Measurements from ENCODE around the gene ALK. TPM values are rescaled to one million over a fixed set of nuclear protein-coding genes. Genes with fewer than 3 reads are reported as not detected.

ALK gene
- total RNA-seq, 2 experiments from 2014 or later = not detected

GRCh38 chr2:29367986-29368658 is 553.3 kb downstream of the ALK start:
- Mint-ChIP-seq H3K9me3 (no peaks in the 10 kb centered on the region), H3K27ac (no peak overlapping the region), H3K4me3 (no peak overlapping the region), H3K36me3 (no peaks in the 10 kb centered on the region), H3K27me3 (peaks cover 19% of the 10 kb centered on the region), H3K4me1 (no peaks in the 10 kb centered on the region)
- DNase-seq = no peak
- POLR2A ChIA-PET = no interaction called here
- no peak for ATAC-seq (ENCODE audit: low read depth)

GRCh38 chr2:29363111-29363510 is 558.3 kb downstream of the ALK start:
- H3K36me3 Mint-ChIP-seq = no peaks in the 10 kb centered on the region
- no peak for ATAC-seq (ENCODE audit: low read depth)
- H3K27ac Mint-ChIP-seq = no peak overlapping the region
- H3K4me3 Mint-ChIP-seq = no peak overlapping the region
- DNase-seq = no peak
- no peaks in the 10 kb centered on the region for H3K9me3 Mint-ChIP-seq
- H3K27me3 Mint-ChIP-seq = peaks cover 16% of the 10 kb centered on the region
- peaks cover 1% of the 10 kb centered on the region for H3K4me1 Mint-ChIP-seq
- POLR2A ChIA-PET = no interaction called here

- DNase-seq = no peak
- Mint-ChIP-seq H3K9me3 (no peaks in the 10 kb centered on the region), H3K27me3 (peaks cover 10% of the 10 kb centered on the region), H3K36me3 (no peaks in the 10 kb centered on the region), H3K4me3 (no peak overlapping the region), H3K27ac (no peak overlapping the region), H3K4me1 (peaks cover 1% of the 10 kb centered on the region)
- no peak for ATAC-seq (ENCODE audit: low read depth)
- POLR2A ChIA-PET = no interaction called here
Observed at GRCh38 chr2:29361231-29361630, 560.2 kb downstream of the ALK start.

GRCh38 chr2:29360016-29360784 is 561.2 kb downstream of the ALK start:
- Mint-ChIP-seq H3K9me3 (no peaks in the 10 kb centered on the region), H3K27me3 (peaks cover 10% of the 10 kb centered on the region), H3K36me3 (no peaks in the 10 kb centered on the region), H3K27ac (no peak overlapping the region), H3K4me3 (no peak overlapping the region), H3K4me1 (peaks cover 1% of the 10 kb centered on the region)
- no peak for ATAC-seq (ENCODE audit: low read depth)
- DNase-seq = no peak
- POLR2A ChIA-PET = no interaction called here

GRCh38 chr2:29353403-29353991 is 567.9 kb downstream of the ALK start:
- POLR2A ChIA-PET = no interaction called here
- Mint-ChIP-seq H3K36me3 (no peaks in the 10 kb centered on the region), H3K4me1 (no peaks in the 10 kb centered on the region), H3K27ac (no peak overlapping the region), H3K9me3 (no peaks in the 10 kb centered on the region), H3K4me3 (no peak overlapping the region), H3K27me3 (peaks cover 11% of the 10 kb centered on the region)
- DNase-seq (no peak), ATAC-seq (ENCODE audit: low read depth) (no peak)

- H3K4me1 Mint-ChIP-seq = no peaks in the 10 kb centered on the region
- H3K27me3 Mint-ChIP-seq = peaks cover 11% of the 10 kb centered on the region
Observed at GRCh38 chr2:29351916-29352591, 569.3 kb downstream of the ALK start.

GRCh38 chr2:29351248-29351647 is 570.1 kb downstream of the ALK start:
- Mint-ChIP-seq H3K27ac (no peak overlapping the region), H3K9me3 (no peaks in the 10 kb centered on the region), H3K36me3 (no peaks in the 10 kb centered on the region), H3K4me1 (no peaks in the 10 kb centered on the region), H3K4me3 (no peak overlapping the region), H3K27me3 (peaks cover 14% of the 10 kb centered on the region)
- POLR2A ChIA-PET = no interaction called here
- ATAC-seq (ENCODE audit: low read depth) (no peak), DNase-seq (no peak)

More at GRCh38 chr2:29351916-29352591, 569.3 kb downstream of the ALK start:
- POLR2A ChIA-PET = no interaction called here
- Mint-ChIP-seq H3K9me3 (no peaks in the 10 kb centered on the region), H3K27ac (no peak overlapping the region), H3K36me3 (no peaks in the 10 kb centered on the region), H3K4me3 (no peak overlapping the region)
- ATAC-seq (ENCODE audit: low read depth) (no peak), DNase-seq (no peak)

GRCh38 chr2:29349316-29350030 is 571.9 kb downstream of the ALK start:
- Mint-ChIP-seq H3K27me3 (peaks cover 20% of the 10 kb centered on the region), H3K36me3 (no peaks in the 10 kb centered on the region), H3K4me3 (no peak overlapping the region), H3K27ac (no peak overlapping the region), H3K9me3 (no peaks in the 10 kb centered on the region), H3K4me1 (no peaks in the 10 kb centered on the region)
- ATAC-seq (ENCODE audit: low read depth) = no peak
- POLR2A ChIA-PET = no interaction called here
- no peak for DNase-seq

GRCh38 chr2:29347774-29348461 is 573.5 kb downstream of the ALK start:
- no peak overlapping the region for H3K4me3 Mint-ChIP-seq
- no peak overlapping the region for H3K27ac Mint-ChIP-seq
- H3K36me3 Mint-ChIP-seq = no peaks in the 10 kb centered on the region
- DNase-seq (no peak), ATAC-seq (ENCODE audit: low read depth) (no peak)
- POLR2A ChIA-PET = no interaction called here
- peaks cover 18% of the 10 kb centered on the region for H3K27me3 Mint-ChIP-seq
- no peaks in the 10 kb centered on the region for H3K4me1 Mint-ChIP-seq
- no peaks in the 10 kb centered on the region for H3K9me3 Mint-ChIP-seq

GRCh38 chr2:29345236-29345635 is 576.1 kb downstream of the ALK start:
- Mint-ChIP-seq H3K9me3 (no peaks in the 10 kb centered on the region), H3K27ac (no peak overlapping the region), H3K27me3 (peaks cover 20% of the 10 kb centered on the region), H3K36me3 (no peaks in the 10 kb centered on the region), H3K4me3 (no peak overlapping the region), H3K4me1 (no peaks in the 10 kb centered on the region)
- ATAC-seq (ENCODE audit: low read depth) (no peak), DNase-seq (no peak)
- POLR2A ChIA-PET = no interaction called here

- Mint-ChIP-seq H3K4me3 (no peak overlapping the region), H3K4me1 (no peaks in the 10 kb centered on the region), H3K27me3 (peaks cover 24% of the 10 kb centered on the region), H3K27ac (no peak overlapping the region), H3K36me3 (no peaks in the 10 kb centered on the region), H3K9me3 (no peaks in the 10 kb centered on the region)
- POLR2A ChIA-PET = no interaction called here
- DNase-seq (no peak), ATAC-seq (ENCODE audit: low read depth) (no peak)
Observed at GRCh38 chr2:29343830-29344229, 577.6 kb downstream of the ALK start.

- Mint-ChIP-seq H3K27ac (no peak overlapping the region), H3K4me3 (no peak overlapping the region), H3K9me3 (no peaks in the 10 kb centered on the region), H3K4me1 (no peaks in the 10 kb centered on the region), H3K27me3 (peaks cover 10% of the 10 kb centered on the region), H3K36me3 (no peaks in the 10 kb centered on the region)
- DNase-seq (no peak), ATAC-seq (ENCODE audit: low read depth) (no peak)
- POLR2A ChIA-PET = no interaction called here
Observed at GRCh38 chr2:29336341-29337241, 584.8 kb downstream of the ALK start.
